GM12891 (cell line): Measurements from ENCODE around the gene CTBP2.

Experiments used
- PAX5 ChIP-seq: IDR thresholded peaks from 2 replicates; pipeline ENCODE4 v1.6.1; 2011; ENCODE audit warnings: low read length, moderate library complexity, mild to moderate bottlenecking; ENCODE audit not compliant: insufficient read depth, severe bottlenecking
- POLR2A ChIP-seq: IDR thresholded peaks from 2 replicates; pipeline ENCODE4 v1.6.1; 2011; ENCODE audit warnings: low read depth, low read length, control low read depth
- POLR2AphosphoS5 ChIP-seq: IDR thresholded peaks from 2 replicates; pipeline ENCODE4 v1.6.1; 2011; ENCODE audit warnings: low read depth, low read length, control low read depth
- POU2F2 ChIP-seq: IDR thresholded peaks from 2 replicates; pipeline ENCODE4 v1.6.1; 2011; ENCODE audit warnings: low read depth, mild to moderate bottlenecking, control low read depth, low read length, moderate library complexity
- SPI1 ChIP-seq: IDR thresholded peaks from 2 replicates; pipeline ENCODE4 v1.6.1; 2011; ENCODE audit warnings: low read depth, low read length, control low read depth
- TAF1 ChIP-seq: IDR thresholded peaks from 2 replicates; pipeline ENCODE4 v1.6.1; 2011; ENCODE audit warnings: low read depth, low read length, control low read depth

- TF ChIP-seq POLR2A (no peak), POLR2AphosphoS5 (no peak), TAF1 (no peak), SPI1 (no peak), PAX5 (no peak), POU2F2 (no peak)
Measured at GRCh38 chr10:125087897-125088215, 72.5 kb downstream of the CTBP2 start.
